ENCODE data around the gene NRXN3. TPM values are rescaled to one million over a fixed set of nuclear protein-coding genes. Genes with fewer than 3 reads are reported as not detected.
A peak's percentile ranks its signal among the peaks of the same experiment; 100 is the strongest.

Gene NRXN3
- polyA plus RNA-seq, 1 donor from 2014 or later, result 110 TPM

- no peak overlapping the region for H3K4me2 ChIP-seq (ENCODE audit: low read length)
- H2AFZ ChIP-seq (ENCODE audit: low read depth, low read length), result no peak overlapping the region
- H3K9ac ChIP-seq (ENCODE audit: low read length), result no peak overlapping the region
- H3K9me3 ChIP-seq (ENCODE audit: low read length), result no peaks in the 10 kb centered on the region
- H3K4me3 ChIP-seq (ENCODE audit: low read length), result no peak overlapping the region
- H3K79me2 ChIP-seq (replicated peaks; ENCODE audit: insufficient read depth, low read length), result no peaks in the 10 kb centered on the region
- no peaks in the 10 kb centered on the region for H3K9me2 ChIP-seq (ENCODE audit: insufficient read depth, low read length)
- H3K27ac ChIP-seq (ENCODE audit: low read length), result peak overlapping the region; percentile 34
- H4K20me1 ChIP-seq (ENCODE audit: insufficient read depth), result no peaks in the 10 kb centered on the region
- no peaks in the 10 kb centered on the region for H3F3A ChIP-seq (ENCODE audit: insufficient read depth, low read length, poor library complexity, severe bottlenecking)
- TF ChIP-seq RAD21 (conservative IDR thresholded peaks at IDR 0.05), result no peak
- TF ChIP-seq MXI1 (conservative IDR thresholded peaks at IDR 0.05; ENCODE audit: poor library complexity, severe bottlenecking), result no peak
- TF ChIP-seq REST (IDR thresholded peaks at IDR 0.05; ENCODE audit: borderline replicate concordance), result no peak
- no peak for TF ChIP-seq TAF1 (IDR thresholded peaks at IDR 0.05; ENCODE audit: low read depth)
- TF ChIP-seq EZH2 (IDR thresholded peaks at IDR 0.05; ENCODE audit: borderline replicate concordance, insufficient read depth, low read length, poor library complexity, severe bottlenecking), result no peak
- no peak for TF ChIP-seq CTCF (IDR thresholded peaks at IDR 0.05; ENCODE audit: poor library complexity, severe bottlenecking)
- no peak for TF ChIP-seq EP300 (conservative IDR thresholded peaks at IDR 0.05; ENCODE audit: poor library complexity, severe bottlenecking)
- no peak for TF ChIP-seq SMC3 (conservative IDR thresholded peaks at IDR 0.05; ENCODE audit: poor library complexity)
- no peak for TF ChIP-seq POLR2AphosphoS5 (IDR thresholded peaks at IDR 0.05)
- no peaks in the 10 kb centered on the region for H3K36me3 ChIP-seq (ENCODE audit: insufficient read depth, low read length)
- H3K27me3 ChIP-seq (ENCODE audit: insufficient read depth, low read depth, low read length), result no peaks in the 10 kb centered on the region
Measured at GRCh38 chr14:79643132-79643531, 1473.0 kb downstream of the NRXN3 start.

- no peaks in the 10 kb centered on the region for H4K20me1 ChIP-seq (ENCODE audit: insufficient read depth)
- H3K4me3 ChIP-seq (ENCODE audit: low read length), result no peak overlapping the region
- H3K4me2 ChIP-seq (ENCODE audit: low read length), result no peak overlapping the region
- H3K27ac ChIP-seq (ENCODE audit: low read length), result peak overlapping the region; percentile 82
- no peaks in the 10 kb centered on the region for H3K27me3 ChIP-seq (ENCODE audit: insufficient read depth, low read depth, low read length)
- peaks cover 7% of the 10 kb centered on the region for H3K79me2 ChIP-seq (replicated peaks; ENCODE audit: insufficient read depth, low read length)
- H3K9me3 ChIP-seq (ENCODE audit: low read length), result no peaks in the 10 kb centered on the region
- no peaks in the 10 kb centered on the region for H3K36me3 ChIP-seq (ENCODE audit: insufficient read depth, low read length)
- no peak overlapping the region for H2AFZ ChIP-seq (ENCODE audit: low read depth, low read length)
- TF ChIP-seq SMC3 (conservative IDR thresholded peaks at IDR 0.05; ENCODE audit: poor library complexity) (no peak), CTCF (IDR thresholded peaks at IDR 0.05; ENCODE audit: poor library complexity, severe bottlenecking) (no peak), RAD21 (conservative IDR thresholded peaks at IDR 0.05) (no peak), POLR2AphosphoS5 (IDR thresholded peaks at IDR 0.05) (peak; percentile 96), EP300 (conservative IDR thresholded peaks at IDR 0.05; ENCODE audit: poor library complexity, severe bottlenecking) (peak; percentile 99), EZH2 (IDR thresholded peaks at IDR 0.05; ENCODE audit: borderline replicate concordance, insufficient read depth, low read length, poor library complexity, severe bottlenecking) (no peak), REST (IDR thresholded peaks at IDR 0.05; ENCODE audit: borderline replicate concordance) (peak; percentile 97), MXI1 (conservative IDR thresholded peaks at IDR 0.05; ENCODE audit: poor library complexity, severe bottlenecking) (no peak)
- H3F3A ChIP-seq (ENCODE audit: insufficient read depth, low read length, poor library complexity, severe bottlenecking), result no peaks in the 10 kb centered on the region
- no peak overlapping the region for H3K9ac ChIP-seq (ENCODE audit: low read length)
- H3K9me2 ChIP-seq (ENCODE audit: insufficient read depth, low read length), result no peaks in the 10 kb centered on the region
Measured at GRCh38 chr14:79645753-79646362, 1475.7 kb downstream of the NRXN3 start.
